GM23338 (cell line): ENCODE measurements around the gene DAPK2.

ENCODE experiments used
- CREB1 ChIP-seq: fragments of 250-450 bp; sonication (Bioruptor Pico); IDR thresholded peaks from 2 replicates; pipeline ENCODE4 v1.5.0; 2020; ENCODE audit warnings: low read depth, mild to moderate bottlenecking, moderate library complexity
- EZH2 ChIP-seq: fragments of 200-600 bp; sonication (generic); IDR thresholded peaks from one replicate; pipeline ENCODE4 v1.8.0; 2017; ENCODE audit warnings: antibody characterized with exemption, mild to moderate bottlenecking, low read depth; ENCODE audit not compliant: unreplicated experiment
- EZH2phosphoT487 ChIP-seq: fragments of 200-600 bp; sonication (generic); IDR thresholded peaks from one replicate; pipeline ENCODE4 v1.8.1; 2018; ENCODE audit warnings: antibody characterized with exemption; ENCODE audit not compliant: unreplicated experiment
- JUNB ChIP-seq: IDR thresholded peaks from one replicate; pipeline ENCODE4 v1.6.1; 2016; ENCODE audit warnings: antibody characterized with exemption; ENCODE audit not compliant: unreplicated experiment
- POLR2AphosphoS5 ChIP-seq: IDR thresholded peaks from 2 replicates; pipeline ENCODE4 v1.6.1; 2016; ENCODE audit warnings: antibody characterized with exemption, low read depth
- STAT1 ChIP-seq: IDR thresholded peaks from one replicate; pipeline ENCODE4 v1.6.1; 2016; ENCODE audit warnings: antibody characterized with exemption; ENCODE audit not compliant: unreplicated experiment
- ZNF114 ChIP-seq: fragments of 250-450 bp; sonication (Bioruptor Pico); IDR thresholded peaks from 2 replicates; pipeline ENCODE4 v1.5.0; 2020; ENCODE audit warnings: mild to moderate bottlenecking, moderate library complexity
- ZNF331 ChIP-seq: fragments of 250-450 bp; sonication (Bioruptor Pico); IDR thresholded peaks from 2 replicates; pipeline ENCODE4 v1.5.0; 2020; ENCODE audit warnings: low read depth, mild to moderate bottlenecking, moderate library complexity
- TF ChIP-seq, protein P1 (sequence below), 2 experiments: fragments of 200-600 bp in 1 of 2; sonication (generic) in 1 of 2; conservative IDR thresholded peaks; 2 replicates each; pipeline versions ENCODE4 v1.5.1 to v1.6.1; 2016 to 2017; ENCODE audit warnings: antibody characterized with exemption in 2 of 2, low read depth in 2 of 2, mild to moderate bottlenecking in 2 of 2, moderate library complexity in 1 of 2
- TF ChIP-seq, protein P2 (sequence below): IDR thresholded peaks from 2 replicates; pipeline ENCODE4 v1.6.1; 2016; ENCODE audit warnings: antibody characterized with exemption
- TF ChIP-seq, protein P3 (sequence below): IDR thresholded peaks from one replicate; pipeline ENCODE4 v1.6.1; 2018; ENCODE audit warnings: antibody characterized with exemption; ENCODE audit not compliant: unreplicated experiment
- TF ChIP-seq, protein P4 (sequence below): fragments of 250-450 bp; sonication (Bioruptor Pico); IDR thresholded peaks from 2 replicates; pipeline ENCODE4 v1.5.0; 2020; ENCODE audit warnings: mild to moderate bottlenecking, moderate library complexity

DNA sequence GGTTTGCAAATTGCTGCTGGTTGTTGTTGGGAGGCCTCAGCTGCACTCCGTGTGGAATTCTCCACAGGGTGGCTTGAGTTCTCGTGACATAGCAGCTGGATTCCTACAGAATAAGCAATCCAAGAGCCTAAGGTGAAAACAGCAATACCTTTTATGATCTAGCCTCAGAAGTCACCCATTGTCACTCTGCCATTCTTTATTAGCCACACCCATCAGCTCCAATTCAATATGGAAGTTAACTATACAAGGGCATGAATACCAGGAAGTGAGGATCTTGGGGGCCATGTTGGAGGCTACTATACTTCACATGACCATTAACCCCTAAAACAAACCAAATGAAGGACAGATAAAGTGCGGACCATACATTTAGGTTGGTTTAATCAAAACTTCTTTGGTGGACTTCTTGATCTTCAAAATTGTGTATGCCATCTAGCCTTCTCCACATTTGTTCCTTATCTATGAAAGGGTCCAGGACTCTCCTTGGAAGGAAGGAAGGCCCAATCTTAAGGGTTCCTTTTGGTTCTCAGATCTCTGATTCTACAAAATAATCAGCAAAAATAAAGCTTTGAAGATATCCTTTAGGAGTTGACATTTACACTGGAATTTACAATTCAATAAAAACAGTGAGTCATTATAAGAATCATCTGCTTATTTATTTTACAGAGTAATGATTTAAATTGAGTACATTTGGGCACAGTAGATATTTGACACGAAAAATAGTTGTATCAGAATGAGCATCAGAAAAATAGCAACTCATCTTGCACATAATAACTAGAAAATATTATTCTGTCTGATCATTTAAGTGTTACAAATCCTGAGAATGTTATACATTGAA lies 25.9 kb upstream of the DAPK2 start:
- TF ChIP-seq EZH2: no peak
- TF ChIP-seq POLR2AphosphoS5: no peak
- TF ChIP-seq, protein P1, sequence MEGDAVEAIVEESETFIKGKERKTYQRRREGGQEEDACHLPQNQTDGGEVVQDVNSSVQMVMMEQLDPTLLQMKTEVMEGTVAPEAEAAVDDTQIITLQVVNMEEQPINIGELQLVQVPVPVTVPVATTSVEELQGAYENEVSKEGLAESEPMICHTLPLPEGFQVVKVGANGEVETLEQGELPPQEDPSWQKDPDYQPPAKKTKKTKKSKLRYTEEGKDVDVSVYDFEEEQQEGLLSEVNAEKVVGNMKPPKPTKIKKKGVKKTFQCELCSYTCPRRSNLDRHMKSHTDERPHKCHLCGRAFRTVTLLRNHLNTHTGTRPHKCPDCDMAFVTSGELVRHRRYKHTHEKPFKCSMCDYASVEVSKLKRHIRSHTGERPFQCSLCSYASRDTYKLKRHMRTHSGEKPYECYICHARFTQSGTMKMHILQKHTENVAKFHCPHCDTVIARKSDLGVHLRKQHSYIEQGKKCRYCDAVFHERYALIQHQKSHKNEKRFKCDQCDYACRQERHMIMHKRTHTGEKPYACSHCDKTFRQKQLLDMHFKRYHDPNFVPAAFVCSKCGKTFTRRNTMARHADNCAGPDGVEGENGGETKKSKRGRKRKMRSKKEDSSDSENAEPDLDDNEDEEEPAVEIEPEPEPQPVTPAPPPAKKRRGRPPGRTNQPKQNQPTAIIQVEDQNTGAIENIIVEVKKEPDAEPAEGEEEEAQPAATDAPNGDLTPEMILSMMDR (conservative IDR thresholded peaks at IDR 0.05; ENCODE audit: low read depth in 2 of 2): no peak
- TF ChIP-seq, protein P2, sequence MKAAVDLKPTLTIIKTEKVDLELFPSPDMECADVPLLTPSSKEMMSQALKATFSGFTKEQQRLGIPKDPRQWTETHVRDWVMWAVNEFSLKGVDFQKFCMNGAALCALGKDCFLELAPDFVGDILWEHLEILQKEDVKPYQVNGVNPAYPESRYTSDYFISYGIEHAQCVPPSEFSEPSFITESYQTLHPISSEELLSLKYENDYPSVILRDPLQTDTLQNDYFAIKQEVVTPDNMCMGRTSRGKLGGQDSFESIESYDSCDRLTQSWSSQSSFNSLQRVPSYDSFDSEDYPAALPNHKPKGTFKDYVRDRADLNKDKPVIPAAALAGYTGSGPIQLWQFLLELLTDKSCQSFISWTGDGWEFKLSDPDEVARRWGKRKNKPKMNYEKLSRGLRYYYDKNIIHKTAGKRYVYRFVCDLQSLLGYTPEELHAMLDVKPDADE: no peak
- TF ChIP-seq ZNF331 (CRISPR knock-in tag): no peak
- no peak for TF ChIP-seq JUNB
- TF ChIP-seq, protein P3, sequence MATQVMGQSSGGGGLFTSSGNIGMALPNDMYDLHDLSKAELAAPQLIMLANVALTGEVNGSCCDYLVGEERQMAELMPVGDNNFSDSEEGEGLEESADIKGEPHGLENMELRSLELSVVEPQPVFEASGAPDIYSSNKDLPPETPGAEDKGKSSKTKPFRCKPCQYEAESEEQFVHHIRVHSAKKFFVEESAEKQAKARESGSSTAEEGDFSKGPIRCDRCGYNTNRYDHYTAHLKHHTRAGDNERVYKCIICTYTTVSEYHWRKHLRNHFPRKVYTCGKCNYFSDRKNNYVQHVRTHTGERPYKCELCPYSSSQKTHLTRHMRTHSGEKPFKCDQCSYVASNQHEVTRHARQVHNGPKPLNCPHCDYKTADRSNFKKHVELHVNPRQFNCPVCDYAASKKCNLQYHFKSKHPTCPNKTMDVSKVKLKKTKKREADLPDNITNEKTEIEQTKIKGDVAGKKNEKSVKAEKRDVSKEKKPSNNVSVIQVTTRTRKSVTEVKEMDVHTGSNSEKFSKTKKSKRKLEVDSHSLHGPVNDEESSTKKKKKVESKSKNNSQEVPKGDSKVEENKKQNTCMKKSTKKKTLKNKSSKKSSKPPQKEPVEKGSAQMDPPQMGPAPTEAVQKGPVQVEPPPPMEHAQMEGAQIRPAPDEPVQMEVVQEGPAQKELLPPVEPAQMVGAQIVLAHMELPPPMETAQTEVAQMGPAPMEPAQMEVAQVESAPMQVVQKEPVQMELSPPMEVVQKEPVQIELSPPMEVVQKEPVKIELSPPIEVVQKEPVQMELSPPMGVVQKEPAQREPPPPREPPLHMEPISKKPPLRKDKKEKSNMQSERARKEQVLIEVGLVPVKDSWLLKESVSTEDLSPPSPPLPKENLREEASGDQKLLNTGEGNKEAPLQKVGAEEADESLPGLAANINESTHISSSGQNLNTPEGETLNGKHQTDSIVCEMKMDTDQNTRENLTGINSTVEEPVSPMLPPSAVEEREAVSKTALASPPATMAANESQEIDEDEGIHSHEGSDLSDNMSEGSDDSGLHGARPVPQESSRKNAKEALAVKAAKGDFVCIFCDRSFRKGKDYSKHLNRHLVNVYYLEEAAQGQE: no peak
- no peak for TF ChIP-seq EZH2phosphoT487
- no peak for TF ChIP-seq CREB1
- TF ChIP-seq STAT1: no peak
- no peak for TF ChIP-seq ZNF114 (CRISPR knock-in tag)
- TF ChIP-seq, protein P4, sequence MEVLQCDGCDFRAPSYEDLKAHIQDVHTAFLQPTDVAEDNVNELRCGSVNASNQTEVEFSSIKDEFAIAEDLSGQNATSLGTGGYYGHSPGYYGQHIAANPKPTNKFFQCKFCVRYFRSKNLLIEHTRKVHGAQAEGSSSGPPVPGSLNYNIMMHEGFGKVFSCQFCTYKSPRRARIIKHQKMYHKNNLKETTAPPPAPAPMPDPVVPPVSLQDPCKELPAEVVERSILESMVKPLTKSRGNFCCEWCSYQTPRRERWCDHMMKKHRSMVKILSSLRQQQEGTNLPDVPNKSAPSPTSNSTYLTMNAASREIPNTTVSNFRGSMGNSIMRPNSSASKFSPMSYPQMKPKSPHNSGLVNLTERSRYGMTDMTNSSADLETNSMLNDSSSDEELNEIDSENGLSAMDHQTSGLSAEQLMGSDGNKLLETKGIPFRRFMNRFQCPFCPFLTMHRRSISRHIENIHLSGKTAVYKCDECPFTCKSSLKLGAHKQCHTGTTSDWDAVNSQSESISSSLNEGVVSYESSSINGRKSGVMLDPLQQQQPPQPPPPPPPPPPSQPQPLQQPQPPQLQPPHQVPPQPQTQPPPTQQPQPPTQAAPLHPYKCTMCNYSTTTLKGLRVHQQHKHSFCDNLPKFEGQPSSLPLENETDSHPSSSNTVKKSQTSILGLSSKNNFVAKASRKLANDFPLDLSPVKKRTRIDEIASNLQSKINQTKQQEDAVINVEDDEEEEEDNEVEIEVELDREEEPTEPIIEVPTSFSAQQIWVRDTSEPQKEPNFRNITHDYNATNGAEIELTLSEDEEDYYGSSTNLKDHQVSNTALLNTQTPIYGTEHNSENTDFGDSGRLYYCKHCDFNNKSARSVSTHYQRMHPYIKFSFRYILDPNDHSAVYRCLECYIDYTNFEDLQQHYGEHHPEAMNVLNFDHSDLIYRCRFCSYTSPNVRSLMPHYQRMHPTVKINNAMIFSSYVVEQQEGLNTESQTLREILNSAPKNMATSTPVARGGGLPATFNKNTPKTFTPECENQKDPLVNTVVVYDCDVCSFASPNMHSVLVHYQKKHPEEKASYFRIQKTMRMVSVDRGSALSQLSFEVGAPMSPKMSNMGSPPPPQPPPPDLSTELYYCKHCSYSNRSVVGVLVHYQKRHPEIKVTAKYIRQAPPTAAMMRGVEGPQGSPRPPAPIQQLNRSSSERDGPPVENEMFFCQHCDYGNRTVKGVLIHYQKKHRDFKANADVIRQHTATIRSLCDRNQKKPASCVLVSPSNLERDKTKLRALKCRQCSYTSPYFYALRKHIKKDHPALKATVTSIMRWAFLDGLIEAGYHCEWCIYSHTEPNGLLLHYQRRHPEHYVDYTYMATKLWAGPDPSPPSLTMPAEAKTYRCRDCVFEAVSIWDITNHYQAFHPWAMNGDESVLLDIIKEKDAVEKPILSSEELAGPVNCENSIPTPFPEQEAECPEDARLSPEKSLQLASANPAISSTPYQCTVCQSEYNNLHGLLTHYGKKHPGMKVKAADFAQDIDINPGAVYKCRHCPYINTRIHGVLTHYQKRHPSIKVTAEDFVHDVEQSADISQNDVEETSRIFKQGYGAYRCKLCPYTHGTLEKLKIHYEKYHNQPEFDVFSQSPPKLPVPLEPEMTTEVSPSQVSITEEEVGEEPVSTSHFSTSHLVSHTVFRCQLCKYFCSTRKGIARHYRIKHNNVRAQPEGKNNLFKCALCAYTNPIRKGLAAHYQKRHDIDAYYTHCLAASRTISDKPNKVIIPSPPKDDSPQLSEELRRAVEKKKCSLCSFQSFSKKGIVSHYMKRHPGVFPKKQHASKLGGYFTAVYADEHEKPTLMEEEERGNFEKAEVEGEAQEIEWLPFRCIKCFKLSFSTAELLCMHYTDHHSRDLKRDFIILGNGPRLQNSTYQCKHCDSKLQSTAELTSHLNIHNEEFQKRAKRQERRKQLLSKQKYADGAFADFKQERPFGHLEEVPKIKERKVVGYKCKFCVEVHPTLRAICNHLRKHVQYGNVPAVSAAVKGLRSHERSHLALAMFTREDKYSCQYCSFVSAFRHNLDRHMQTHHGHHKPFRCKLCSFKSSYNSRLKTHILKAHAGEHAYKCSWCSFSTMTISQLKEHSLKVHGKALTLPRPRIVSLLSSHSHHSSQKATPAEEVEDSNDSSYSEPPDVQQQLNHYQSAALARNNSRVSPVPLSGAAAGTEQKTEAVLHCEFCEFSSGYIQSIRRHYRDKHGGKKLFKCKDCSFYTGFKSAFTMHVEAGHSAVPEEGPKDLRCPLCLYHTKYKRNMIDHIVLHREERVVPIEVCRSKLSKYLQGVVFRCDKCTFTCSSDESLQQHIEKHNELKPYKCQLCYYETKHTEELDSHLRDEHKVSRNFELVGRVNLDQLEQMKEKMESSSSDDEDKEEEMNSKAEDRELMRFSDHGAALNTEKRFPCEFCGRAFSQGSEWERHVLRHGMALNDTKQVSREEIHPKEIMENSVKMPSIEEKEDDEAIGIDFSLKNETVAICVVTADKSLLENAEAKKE (CRISPR knock-in tag): no peak
